ENCODE results near the gene LINS1.
A peak's percentile ranks its signal among the peaks of the same experiment; 100 is the strongest.

GRCh38 chr15:100572362-100572983, 29.5 kb downstream of the LINS1 start:
- TF ChIP-seq CTCF (IDR thresholded peaks at IDR 0.05) (peak in 4 of 7 experiments; percentile 34 to 53 (median 46)), EP300 (IDR thresholded peaks at IDR 0.05) (no peak), POLR2A (IDR thresholded peaks at IDR 0.05) (no peak), POLR2AphosphoS5 (IDR thresholded peaks at IDR 0.05) (no peak)

Measured in stomach (tissue), 4 donors.